Neural cell (in vitro differentiated cells): ENCODE data around the gene JOSD1. TPM values are rescaled to one million over a fixed set of nuclear protein-coding genes. Genes with fewer than 3 reads are reported as not detected.

Experiments used
- H2AFZ ChIP-seq: fragments of 200-600, 300-800 bp; sonication (generic), shearing (Covaris generic); 2 replicates; pipeline ENCODE4 v1.6.0; 2014; ENCODE audit warnings: low read depth, mild to moderate bottlenecking, antibody characterized with exemption, low read length, moderate library complexity
- H3F3A ChIP-seq: fragments of 200-600 bp; shearing (Covaris generic); 2 replicates; pipeline ENCODE4 v1.6.1; 2016; ENCODE audit warnings: mild to moderate bottlenecking, moderate library complexity, mixed read lengths, antibody characterized with exemption, low read length; ENCODE audit not compliant: insufficient read depth, poor library complexity, severe bottlenecking
- H3K27ac ChIP-seq: fragments of 200-600, 300-800 bp; sonication (generic), shearing (Covaris generic); 2 replicates; pipeline ENCODE4 v1.5.1; 2014; ENCODE audit warnings: mild to moderate bottlenecking, low read length, moderate library complexity
- H3K27me3 ChIP-seq: fragments of 300-800, 200-600 bp; sonication (generic), shearing (Covaris generic); 2 replicates; pipeline ENCODE4 v1.6.0; 2014; ENCODE audit warnings: mild to moderate bottlenecking, low read depth, low read length, moderate library complexity; ENCODE audit not compliant: insufficient read depth
- H3K36me3 ChIP-seq: fragments of 300-800, 200-600 bp; sonication (generic), shearing (Covaris generic); 2 replicates; pipeline ENCODE4 v1.5.1; 2014; ENCODE audit warnings: mild to moderate bottlenecking, antibody characterized with exemption, low read length, moderate library complexity; ENCODE audit not compliant: insufficient read depth
- H3K4me2 ChIP-seq: fragments of 300-800, 200-600 bp; sonication (generic), shearing (Covaris generic); 2 replicates; pipeline ENCODE4 v1.6.0; 2014; ENCODE audit warnings: mild to moderate bottlenecking, low read length
- H3K4me3 ChIP-seq: fragments of 300-800, 200-600 bp; sonication (generic), shearing (Covaris generic); 2 replicates; pipeline ENCODE4 v1.5.1; 2014; ENCODE audit warnings: mild to moderate bottlenecking, low read length, moderate library complexity
- H3K79me2 ChIP-seq: fragments of 200-600 bp; shearing (Covaris generic); replicated peaks from 2 replicates; pipeline ENCODE4 v1.6.0; 2014; ENCODE audit warnings: mild to moderate bottlenecking, low read length, moderate library complexity; ENCODE audit not compliant: insufficient read depth
- H3K9ac ChIP-seq: fragments of 300-800, 200-600 bp; sonication (generic), shearing (Covaris generic); 2 replicates; pipeline ENCODE4 v1.6.1; 2016; ENCODE audit warnings: mild to moderate bottlenecking, low read length, mixed read lengths
- H3K9me2 ChIP-seq: fragments of 200-600 bp; shearing (Covaris generic); 2 replicates; pipeline ENCODE4 v1.6.1; 2016; ENCODE audit warnings: mild to moderate bottlenecking, low read length, mixed read lengths; ENCODE audit not compliant: insufficient read depth
- H3K9me3 ChIP-seq: fragments of 200-600, 300-800 bp; sonication (generic), shearing (Covaris generic); 2 replicates; pipeline ENCODE4 v1.6.1; 2016; ENCODE audit warnings: mild to moderate bottlenecking, mixed run types, low read length, moderate library complexity, mixed read lengths
- H4K20me1 ChIP-seq: fragments of 200-600 bp; shearing (Covaris generic); 2 replicates; pipeline ENCODE4 v1.6.1; 2016; ENCODE audit warnings: mild to moderate bottlenecking, mixed run types; ENCODE audit not compliant: insufficient read depth
- EP300 ChIP-seq: fragments of 450-650 bp; conservative IDR thresholded peaks from 2 replicates; pipeline ENCODE4 v1.6.1; 2014; ENCODE audit warnings: antibody characterized with exemption, mild to moderate bottlenecking, moderate library complexity; ENCODE audit not compliant: poor library complexity, severe bottlenecking
- EZH2 ChIP-seq: fragments of 200-600, 300-800 bp; shearing (Covaris generic), sonication (generic); IDR thresholded peaks from 2 replicates; pipeline ENCODE4 v1.6.1; 2014; ENCODE audit warnings: antibody characterized with exemption, low read length, borderline replicate concordance, mild to moderate bottlenecking; ENCODE audit not compliant: insufficient read depth, poor library complexity, severe bottlenecking
- MXI1 ChIP-seq: fragments of 450-650 bp; conservative IDR thresholded peaks from 2 replicates; pipeline ENCODE4 v1.6.1; 2014; ENCODE audit warnings: antibody characterized with exemption, mild to moderate bottlenecking; ENCODE audit not compliant: poor library complexity, severe bottlenecking
- POLR2AphosphoS5 ChIP-seq: IDR thresholded peaks from 2 replicates; pipeline ENCODE4 v1.6.1; 2012
- RAD21 ChIP-seq: fragments of 450-650 bp; conservative IDR thresholded peaks from 2 replicates; pipeline ENCODE4 v1.6.1; 2014; ENCODE audit warnings: antibody characterized with exemption, mild to moderate bottlenecking, moderate library complexity
- REST ChIP-seq: IDR thresholded peaks from 2 replicates; pipeline ENCODE4 v1.6.1; 2012; ENCODE audit warnings: borderline replicate concordance
- SMC3 ChIP-seq: fragments of 450-650 bp; conservative IDR thresholded peaks from 2 replicates; pipeline ENCODE4 v1.6.1; 2014; ENCODE audit warnings: antibody characterized with exemption, mild to moderate bottlenecking, moderate library complexity; ENCODE audit not compliant: poor library complexity
- TAF1 ChIP-seq: IDR thresholded peaks from 2 replicates; pipeline ENCODE4 v1.6.1; 2012; ENCODE audit warnings: low read depth
- polyA plus RNA-seq: library from polyadenylated mRNA; depleted of rRNA; stranded (reverse); fragments of >200 nt; gene quantifications from 2 replicates; pipeline ENCODE4 v1.2.3, GENCODE V29; 2014
- TF ChIP-seq, protein P1 (sequence below): fragments of 450-650 bp; IDR thresholded peaks from 2 replicates; pipeline ENCODE4 v1.5.1; 2014; ENCODE audit warnings: antibody characterized with exemption, mild to moderate bottlenecking, moderate library complexity; ENCODE audit not compliant: poor library complexity, severe bottlenecking

JOSD1 gene
- polyA plus RNA-seq, 1 donor from 2014 or later = 71.3 TPM

DNA sequence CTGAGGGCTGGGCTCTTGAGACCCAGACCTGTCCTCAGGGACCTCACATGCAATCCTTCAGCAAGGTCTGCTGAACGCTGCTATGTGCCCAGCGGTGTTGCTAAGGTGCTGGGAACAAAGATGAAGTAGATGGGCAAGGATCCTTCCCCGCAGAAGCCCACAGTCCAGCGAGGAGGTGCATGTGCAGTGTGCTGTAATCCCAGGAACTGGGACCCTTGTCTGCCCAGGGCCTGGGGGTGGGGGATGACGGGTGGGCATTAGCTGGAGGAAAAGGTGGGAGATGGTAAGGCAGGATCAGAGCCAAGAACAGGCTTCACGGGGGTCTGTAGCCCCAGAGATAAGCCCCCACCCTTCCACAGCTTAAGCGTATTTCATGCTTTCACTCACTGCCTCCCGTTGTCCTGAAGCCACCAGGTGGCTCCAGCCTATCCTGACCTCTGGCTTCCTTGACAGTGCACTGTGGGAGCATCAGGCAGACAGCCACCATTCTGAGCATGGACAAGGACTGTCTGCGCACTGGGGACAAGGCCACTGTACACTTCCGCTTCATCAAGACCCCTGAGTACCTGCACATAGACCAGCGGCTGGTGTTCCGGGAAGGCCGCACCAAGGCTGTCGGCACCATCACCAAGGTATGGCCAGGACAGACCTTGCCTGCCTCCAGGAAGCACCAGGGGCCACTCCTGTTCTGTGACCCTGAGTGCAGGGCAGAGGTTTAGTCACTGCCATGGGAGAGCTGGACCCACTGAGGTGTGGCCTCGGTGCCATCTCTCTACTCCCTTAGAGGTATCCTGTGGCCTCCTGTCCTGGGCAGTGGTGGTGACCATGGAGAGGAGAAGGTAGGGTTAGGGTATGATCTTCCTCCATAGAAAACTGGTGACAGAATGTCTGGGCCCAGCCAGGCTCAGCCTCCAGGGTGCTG lies 27.0 kb upstream of the JOSD1 start:
- Histone ChIP-seq H3K9me3 (no peaks in the 10 kb centered on the region), H2AFZ (no peak overlapping the region), H3F3A (no peaks in the 10 kb centered on the region), H3K9me2 (no peaks in the 10 kb centered on the region), H3K36me3 (no peaks in the 10 kb centered on the region), H3K27ac (no peak overlapping the region), H3K4me3 (no peak overlapping the region), H3K4me2 (no peak overlapping the region), H4K20me1 (no peaks in the 10 kb centered on the region), H3K9ac (no peak overlapping the region), H3K79me2 (no peaks in the 10 kb centered on the region), H3K27me3 (no peaks in the 10 kb centered on the region)
- TF ChIP-seq POLR2AphosphoS5 = peak; percentile 33
- TF ChIP-seq, protein P1, sequence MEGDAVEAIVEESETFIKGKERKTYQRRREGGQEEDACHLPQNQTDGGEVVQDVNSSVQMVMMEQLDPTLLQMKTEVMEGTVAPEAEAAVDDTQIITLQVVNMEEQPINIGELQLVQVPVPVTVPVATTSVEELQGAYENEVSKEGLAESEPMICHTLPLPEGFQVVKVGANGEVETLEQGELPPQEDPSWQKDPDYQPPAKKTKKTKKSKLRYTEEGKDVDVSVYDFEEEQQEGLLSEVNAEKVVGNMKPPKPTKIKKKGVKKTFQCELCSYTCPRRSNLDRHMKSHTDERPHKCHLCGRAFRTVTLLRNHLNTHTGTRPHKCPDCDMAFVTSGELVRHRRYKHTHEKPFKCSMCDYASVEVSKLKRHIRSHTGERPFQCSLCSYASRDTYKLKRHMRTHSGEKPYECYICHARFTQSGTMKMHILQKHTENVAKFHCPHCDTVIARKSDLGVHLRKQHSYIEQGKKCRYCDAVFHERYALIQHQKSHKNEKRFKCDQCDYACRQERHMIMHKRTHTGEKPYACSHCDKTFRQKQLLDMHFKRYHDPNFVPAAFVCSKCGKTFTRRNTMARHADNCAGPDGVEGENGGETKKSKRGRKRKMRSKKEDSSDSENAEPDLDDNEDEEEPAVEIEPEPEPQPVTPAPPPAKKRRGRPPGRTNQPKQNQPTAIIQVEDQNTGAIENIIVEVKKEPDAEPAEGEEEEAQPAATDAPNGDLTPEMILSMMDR = no peak

- H3K79me2 ChIP-seq = no peaks in the 10 kb centered on the region
- H3F3A ChIP-seq = no peaks in the 10 kb centered on the region
- no peaks in the 10 kb centered on the region for H3K9me2 ChIP-seq
- H3K27me3 ChIP-seq = no peaks in the 10 kb centered on the region
- no peaks in the 10 kb centered on the region for H3K9me3 ChIP-seq
- H3K9ac ChIP-seq = no peak overlapping the region
- no peaks in the 10 kb centered on the region for H3K36me3 ChIP-seq
- no peak overlapping the region for H3K4me3 ChIP-seq
- TF ChIP-seq, protein P1 = no peak
- no peak for TF ChIP-seq EP300
- no peak for TF ChIP-seq SMC3
- no peak for TF ChIP-seq RAD21
- no peak for TF ChIP-seq EZH2
- no peak for TF ChIP-seq REST
- no peak for TF ChIP-seq TAF1
- no peak for TF ChIP-seq MXI1
- no peak for TF ChIP-seq POLR2AphosphoS5
- H3K4me2 ChIP-seq = no peak overlapping the region
- no peak overlapping the region for H2AFZ ChIP-seq
- no peak overlapping the region for H3K27ac ChIP-seq
- no peaks in the 10 kb centered on the region for H4K20me1 ChIP-seq
Observed at GRCh38 chr22:38727123-38727522, 26.4 kb upstream of the JOSD1 start.
